A673 (cell line): ENCODE data around the gene ARHGAP8. TPM values are rescaled to one million over a fixed set of nuclear protein-coding genes. Genes with fewer than 3 reads are reported as not detected.

Source experiments
- BruUV-seq: library from RNA; stranded (reverse); fragments of 400-500 nt; replicated peaks from 2 replicates; lab custom pipeline; 2021; lab: Mats Ljungman, UMichigan
- CTCF ChIA-PET: fragments of 300-600 bp; sonication (Branson Sonifier 250); formaldehyde crosslinking; loops from one replicate; lab custom pipeline; 2022; ENCODE audit warnings: antibody characterized with exemption; lab: Charles Lee
- POLR2A ChIA-PET: fragments of 300-600 bp; sonication (Branson Sonifier 250); formaldehyde crosslinking; loops from one replicate; lab custom pipeline; 2022; ENCODE audit warnings: antibody characterized with exemption; ENCODE audit not compliant: low non-redundant PET; lab: Charles Lee
- DNase-seq: peaks from one replicate; pipeline ENCODE4 v3.0.0-alpha.2; 2015; ENCODE audit warnings: low spot score
- H3K27ac ChIP-seq: fragments of 200-600 bp; sonication (generic); 2 replicates; pipeline ENCODE4 v1.5.1; 2016; ENCODE audit warnings: mixed run types, low read depth, mild to moderate bottlenecking, mixed read lengths, antibody characterized with exemption, low read length; ENCODE audit not compliant: poor library complexity, severe bottlenecking
- H3K27me3 ChIP-seq: fragments of 200-600 bp; sonication (generic); replicated peaks from 2 replicates; pipeline ENCODE4 v1.6.1; 2017; ENCODE audit warnings: mixed run types, low read depth, mild to moderate bottlenecking, mixed read lengths, antibody characterized with exemption, low read length; ENCODE audit not compliant: insufficient read depth, poor library complexity
- H3K36me3 ChIP-seq: fragments of 200-600 bp; sonication (generic); 2 replicates; pipeline ENCODE4 v1.6.1; 2016; ENCODE audit warnings: mixed run types, mild to moderate bottlenecking, mixed read lengths, antibody characterized with exemption, low read length; ENCODE audit not compliant: insufficient read depth, poor library complexity, severe bottlenecking
- H3K4me1 ChIP-seq: fragments of 200-600 bp; sonication (generic); 2 replicates; pipeline ENCODE4 v1.6.1; 2017; ENCODE audit warnings: mixed run types, mild to moderate bottlenecking, mixed read lengths, antibody characterized with exemption, low read length; ENCODE audit not compliant: insufficient read depth, poor library complexity, severe bottlenecking
- H3K4me3 ChIP-seq: fragments of 200-600 bp; sonication (generic); 2 replicates; pipeline ENCODE4 v1.5.1; 2016; ENCODE audit warnings: low read depth, mixed run types, mild to moderate bottlenecking, mixed read lengths, low read length; ENCODE audit not compliant: poor library complexity, severe bottlenecking
- H3K9me3 ChIP-seq: fragments of 200-600 bp; sonication (generic); 2 replicates; pipeline ENCODE4 v1.6.1; 2016; ENCODE audit warnings: mixed run types, low read depth, mild to moderate bottlenecking, mixed read lengths, antibody characterized with exemption, low read length; ENCODE audit not compliant: poor library complexity, severe bottlenecking
- EZH2 ChIP-seq: fragments of 200-600 bp; sonication (generic); IDR thresholded peaks from 2 replicates; pipeline ENCODE4 v1.6.1; 2017; ENCODE audit warnings: borderline replicate concordance, low read depth, mild to moderate bottlenecking, mixed read lengths, antibody characterized with exemption, low read length; ENCODE audit not compliant: poor library complexity, severe bottlenecking
- intact Hi-C: fragments of 100-400 bp; cut with micrococcal nuclease; formaldehyde crosslinking; loops from one replicate; pipeline ENCODE4 v1.10.0; 2022; ENCODE audit not compliant: unreplicated experiment
- total RNA-seq: library from RNA; stranded (reverse); gene quantifications from 2 replicates; pipeline ENCODE4 v1.2.3, GENCODE V29; 2021
- TF ChIP-seq, protein P1 (sequence below): fragments of 300-800, 200-600 bp; sonication (generic); conservative IDR thresholded peaks from 2 replicates; pipeline ENCODE4 v1.5.1; 2017; ENCODE audit warnings: low read depth, mild to moderate bottlenecking, antibody characterized with exemption, low read length, moderate library complexity, mixed read lengths

Gene ARHGAP8
- total RNA-seq, 1 experiment from 2014 or later: not detected

GRCh38 chr22:44710474-44711240 lies 41.7 kb upstream of the ARHGAP8 start:
- TF ChIP-seq, protein P1, sequence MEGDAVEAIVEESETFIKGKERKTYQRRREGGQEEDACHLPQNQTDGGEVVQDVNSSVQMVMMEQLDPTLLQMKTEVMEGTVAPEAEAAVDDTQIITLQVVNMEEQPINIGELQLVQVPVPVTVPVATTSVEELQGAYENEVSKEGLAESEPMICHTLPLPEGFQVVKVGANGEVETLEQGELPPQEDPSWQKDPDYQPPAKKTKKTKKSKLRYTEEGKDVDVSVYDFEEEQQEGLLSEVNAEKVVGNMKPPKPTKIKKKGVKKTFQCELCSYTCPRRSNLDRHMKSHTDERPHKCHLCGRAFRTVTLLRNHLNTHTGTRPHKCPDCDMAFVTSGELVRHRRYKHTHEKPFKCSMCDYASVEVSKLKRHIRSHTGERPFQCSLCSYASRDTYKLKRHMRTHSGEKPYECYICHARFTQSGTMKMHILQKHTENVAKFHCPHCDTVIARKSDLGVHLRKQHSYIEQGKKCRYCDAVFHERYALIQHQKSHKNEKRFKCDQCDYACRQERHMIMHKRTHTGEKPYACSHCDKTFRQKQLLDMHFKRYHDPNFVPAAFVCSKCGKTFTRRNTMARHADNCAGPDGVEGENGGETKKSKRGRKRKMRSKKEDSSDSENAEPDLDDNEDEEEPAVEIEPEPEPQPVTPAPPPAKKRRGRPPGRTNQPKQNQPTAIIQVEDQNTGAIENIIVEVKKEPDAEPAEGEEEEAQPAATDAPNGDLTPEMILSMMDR: no peak
- no peak for TF ChIP-seq EZH2
- Histone ChIP-seq H3K36me3 (no peaks in the 10 kb centered on the region), H3K4me3 (no peak overlapping the region), H3K27me3 (no peaks in the 10 kb centered on the region), H3K9me3 (no peaks in the 10 kb centered on the region), H3K27ac (no peak overlapping the region), H3K4me1 (no peaks in the 10 kb centered on the region)
- ChIA-PET CTCF (no interaction called here), POLR2A (no interaction called here)
- DNase-seq: no peak
- intact Hi-C loops: no loop called here
- no TSS peak for BruUV-seq

DNA sequence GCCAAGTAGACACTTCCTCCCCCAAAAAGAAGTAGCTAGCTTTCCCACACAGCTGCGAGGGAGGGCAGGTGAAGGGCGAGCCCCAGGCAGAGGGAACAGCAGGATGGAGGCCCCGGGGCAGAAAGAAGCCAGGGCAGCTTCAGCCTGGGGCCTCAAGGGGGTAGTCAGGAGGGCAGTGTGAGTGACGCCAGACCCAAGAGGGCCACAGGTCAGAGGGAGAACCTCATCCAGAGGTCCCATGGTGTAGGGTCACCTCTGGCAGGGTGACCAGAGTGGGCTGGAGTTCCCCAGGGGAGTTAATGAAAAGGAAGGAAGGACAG lies 41.2 kb upstream of the ARHGAP8 start:
- ChIA-PET POLR2A (no interaction called here), CTCF (no interaction called here)
- no peaks in the 10 kb centered on the region for H3K36me3 ChIP-seq
- TF ChIP-seq EZH2: no peak
- TF ChIP-seq, protein P1: no peak
- H3K4me3 ChIP-seq: no peak overlapping the region
- no peaks in the 10 kb centered on the region for H3K9me3 ChIP-seq
- H3K27me3 ChIP-seq: no peaks in the 10 kb centered on the region
- no peak overlapping the region for H3K27ac ChIP-seq
- BruUV-seq: no TSS peak
- intact Hi-C loops: no loop called here
- H3K4me1 ChIP-seq: no peaks in the 10 kb centered on the region
- no peak for DNase-seq

DNA sequence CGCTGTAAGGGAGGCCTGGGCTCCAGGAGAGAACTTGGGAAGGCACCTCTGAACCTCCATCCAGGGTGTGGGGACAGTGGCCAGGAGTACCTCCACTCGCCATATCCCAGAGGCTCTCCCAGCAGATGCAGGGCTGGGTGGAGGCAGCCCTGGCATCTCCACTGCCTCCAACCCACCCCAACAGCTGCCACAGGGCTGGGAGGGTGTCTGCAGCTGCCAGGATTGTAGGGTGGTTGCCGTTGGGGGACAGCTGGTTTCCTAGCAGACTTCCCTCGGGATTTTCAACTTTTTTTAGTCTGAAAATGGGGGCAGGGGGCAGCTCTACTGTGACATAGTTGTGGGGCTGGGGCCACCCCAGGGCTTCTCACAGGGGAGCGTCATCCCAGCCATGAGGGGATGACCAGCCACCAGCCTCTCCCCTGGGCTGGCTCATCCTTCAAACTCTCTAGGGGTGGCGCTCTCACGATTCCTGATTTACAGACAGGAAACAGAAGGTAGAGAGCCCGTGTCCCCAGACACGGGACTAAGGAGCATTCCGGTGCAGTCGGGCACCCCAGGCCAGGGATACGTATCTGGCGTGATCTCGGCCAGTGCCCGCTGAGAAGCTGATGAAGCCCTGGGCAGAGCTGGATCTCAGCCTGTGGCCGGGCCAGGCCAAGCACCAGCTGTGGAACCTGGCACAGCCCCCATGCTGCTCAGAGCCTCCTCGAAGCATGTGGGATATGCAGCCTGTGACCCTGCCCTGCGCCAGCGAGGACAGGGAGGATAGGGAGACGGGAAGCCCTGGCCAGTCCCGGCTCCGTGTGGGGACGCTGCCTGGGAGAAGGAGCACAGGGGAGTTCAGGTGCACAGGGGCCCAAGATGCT lies 40.5 kb upstream of the ARHGAP8 start:
- H3K4me3 ChIP-seq: no peak overlapping the region
- TF ChIP-seq, protein P1: no peak
- TF ChIP-seq EZH2: no peak
- H3K27ac ChIP-seq: no peak overlapping the region
- H3K36me3 ChIP-seq: no peaks in the 10 kb centered on the region
- POLR2A ChIA-PET: no interaction called here
- H3K9me3 ChIP-seq: no peaks in the 10 kb centered on the region
- no peaks in the 10 kb centered on the region for H3K27me3 ChIP-seq
- DNase-seq: no peak
- intact Hi-C loops: no loop called here
- no TSS peak for BruUV-seq
- CTCF ChIA-PET: no interaction called here
- H3K4me1 ChIP-seq: no peaks in the 10 kb centered on the region
